Measurements from ENCODE around the gene UPP2. TPM values are rescaled to one million over a fixed set of nuclear protein-coding genes. Genes with fewer than 3 reads are reported as not detected.

UPP2 gene
- total and polyA plus RNA-seq, 2 of the 13 experiments (the other 11 are each of a cell fraction or from before 2014, with no cell fraction given), result 0.07 to 0.28 TPM

DNA sequence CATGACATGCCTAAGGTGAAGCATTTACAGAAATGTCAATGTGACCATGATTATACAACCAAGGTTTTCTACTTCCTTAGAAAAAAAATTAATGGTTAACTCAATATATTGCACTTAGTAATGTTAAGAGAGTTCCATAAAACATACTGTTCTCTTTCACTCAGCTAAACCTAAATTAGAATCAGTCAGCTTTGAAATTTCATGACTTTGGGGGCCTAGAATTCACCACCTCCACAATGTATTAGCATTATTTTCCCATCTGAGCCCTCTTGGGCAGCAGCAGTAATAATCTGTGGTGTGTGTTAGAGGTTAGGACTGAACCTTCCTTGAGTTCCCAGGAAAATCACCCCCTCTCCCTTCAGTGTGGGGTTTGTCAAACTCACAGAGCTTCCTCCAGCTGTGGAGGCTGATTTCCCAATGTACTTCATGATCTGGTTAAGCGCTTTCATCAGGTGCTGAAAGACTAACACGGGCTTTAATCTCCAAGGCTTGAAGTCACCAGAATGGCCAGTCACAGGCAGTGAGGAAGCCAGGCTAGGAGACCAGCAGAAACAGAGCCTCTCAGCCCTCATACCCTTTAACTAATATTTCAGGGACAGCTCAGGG lies 7.1 kb upstream of the UPP2 start (continued):
- TF ChIP-seq GABPA (IDR thresholded peaks at IDR 0.05; ENCODE audit: low read depth, low read length) (no peak), GABPA (CRISPR knock-in tag; IDR thresholded peaks at IDR 0.05; ENCODE audit: low read depth) (peak; percentile 27; the same call in 1 of the 2 replicates), GFI1 (CRISPR knock-in tag; IDR thresholded peaks at IDR 0.05; ENCODE audit: borderline replicate concordance) (no peak), ELF1 (CRISPR knock-in tag; IDR thresholded peaks at IDR 0.05) (no peak), EEA1 (CRISPR knock-in tag; IDR thresholded peaks at IDR 0.05; ENCODE audit: borderline replicate concordance) (no peak), TBX3 (IDR thresholded peaks at IDR 0.05; ENCODE audit: borderline replicate concordance) (no peak), ARNT (IDR thresholded peaks at IDR 0.05) (no peak), EP300 (IDR thresholded peaks at IDR 0.05; ENCODE audit: low read depth in 2 of 2, low read length in 2 of 2) (peak in 1 of 2 experiments; percentile 16; a peak in 1 of 4 replicates), EP300 (CRISPR knock-in tag; IDR thresholded peaks at IDR 0.05; ENCODE audit: borderline replicate concordance) (no peak), KDM2A (CRISPR knock-in tag; IDR thresholded peaks at IDR 0.05; ENCODE audit: borderline replicate concordance, low read depth) (peak; percentile 42; the same call in 1 of the 2 replicates), TARDBP (CRISPR knock-in tag; IDR thresholded peaks at IDR 0.05) (peak; percentile 26; the same call in 1 of the 2 replicates), SKI (IDR thresholded peaks at IDR 0.05; ENCODE audit: partially characterized antibody) (no peak), ZNF614 (CRISPR knock-in tag; IDR thresholded peaks at IDR 0.05; ENCODE audit: borderline replicate concordance) (peak; percentile 13; the same call in 1 of the 2 replicates)
- TF ChIP-seq, protein P1, sequence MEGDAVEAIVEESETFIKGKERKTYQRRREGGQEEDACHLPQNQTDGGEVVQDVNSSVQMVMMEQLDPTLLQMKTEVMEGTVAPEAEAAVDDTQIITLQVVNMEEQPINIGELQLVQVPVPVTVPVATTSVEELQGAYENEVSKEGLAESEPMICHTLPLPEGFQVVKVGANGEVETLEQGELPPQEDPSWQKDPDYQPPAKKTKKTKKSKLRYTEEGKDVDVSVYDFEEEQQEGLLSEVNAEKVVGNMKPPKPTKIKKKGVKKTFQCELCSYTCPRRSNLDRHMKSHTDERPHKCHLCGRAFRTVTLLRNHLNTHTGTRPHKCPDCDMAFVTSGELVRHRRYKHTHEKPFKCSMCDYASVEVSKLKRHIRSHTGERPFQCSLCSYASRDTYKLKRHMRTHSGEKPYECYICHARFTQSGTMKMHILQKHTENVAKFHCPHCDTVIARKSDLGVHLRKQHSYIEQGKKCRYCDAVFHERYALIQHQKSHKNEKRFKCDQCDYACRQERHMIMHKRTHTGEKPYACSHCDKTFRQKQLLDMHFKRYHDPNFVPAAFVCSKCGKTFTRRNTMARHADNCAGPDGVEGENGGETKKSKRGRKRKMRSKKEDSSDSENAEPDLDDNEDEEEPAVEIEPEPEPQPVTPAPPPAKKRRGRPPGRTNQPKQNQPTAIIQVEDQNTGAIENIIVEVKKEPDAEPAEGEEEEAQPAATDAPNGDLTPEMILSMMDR (CRISPR knock-in tag; IDR thresholded peaks at IDR 0.05), result 0 out of 2 replicates have a peak, but pooled peaks have one; percentile 3
- TF ChIP-seq, protein P2, sequence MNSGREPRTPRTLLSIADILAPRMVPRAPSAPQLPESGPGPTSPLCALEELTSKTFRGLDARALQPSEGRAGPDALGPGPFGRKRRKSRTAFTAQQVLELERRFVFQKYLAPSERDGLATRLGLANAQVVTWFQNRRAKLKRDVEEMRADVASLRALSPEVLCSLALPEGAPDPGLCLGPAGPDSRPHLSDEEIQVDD (CRISPR knock-in tag; IDR thresholded peaks at IDR 0.05; ENCODE audit: borderline replicate concordance), result no peak
- TF ChIP-seq, protein P3, sequence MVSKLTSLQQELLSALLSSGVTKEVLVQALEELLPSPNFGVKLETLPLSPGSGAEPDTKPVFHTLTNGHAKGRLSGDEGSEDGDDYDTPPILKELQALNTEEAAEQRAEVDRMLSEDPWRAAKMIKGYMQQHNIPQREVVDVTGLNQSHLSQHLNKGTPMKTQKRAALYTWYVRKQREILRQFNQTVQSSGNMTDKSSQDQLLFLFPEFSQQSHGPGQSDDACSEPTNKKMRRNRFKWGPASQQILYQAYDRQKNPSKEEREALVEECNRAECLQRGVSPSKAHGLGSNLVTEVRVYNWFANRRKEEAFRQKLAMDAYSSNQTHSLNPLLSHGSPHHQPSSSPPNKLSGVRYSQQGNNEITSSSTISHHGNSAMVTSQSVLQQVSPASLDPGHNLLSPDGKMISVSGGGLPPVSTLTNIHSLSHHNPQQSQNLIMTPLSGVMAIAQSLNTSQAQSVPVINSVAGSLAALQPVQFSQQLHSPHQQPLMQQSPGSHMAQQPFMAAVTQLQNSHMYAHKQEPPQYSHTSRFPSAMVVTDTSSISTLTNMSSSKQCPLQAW (CRISPR knock-in tag; IDR thresholded peaks at IDR 0.05), result peak; percentile 39; the same call in 1 of the 2 replicates
- TF ChIP-seq, protein P4, sequence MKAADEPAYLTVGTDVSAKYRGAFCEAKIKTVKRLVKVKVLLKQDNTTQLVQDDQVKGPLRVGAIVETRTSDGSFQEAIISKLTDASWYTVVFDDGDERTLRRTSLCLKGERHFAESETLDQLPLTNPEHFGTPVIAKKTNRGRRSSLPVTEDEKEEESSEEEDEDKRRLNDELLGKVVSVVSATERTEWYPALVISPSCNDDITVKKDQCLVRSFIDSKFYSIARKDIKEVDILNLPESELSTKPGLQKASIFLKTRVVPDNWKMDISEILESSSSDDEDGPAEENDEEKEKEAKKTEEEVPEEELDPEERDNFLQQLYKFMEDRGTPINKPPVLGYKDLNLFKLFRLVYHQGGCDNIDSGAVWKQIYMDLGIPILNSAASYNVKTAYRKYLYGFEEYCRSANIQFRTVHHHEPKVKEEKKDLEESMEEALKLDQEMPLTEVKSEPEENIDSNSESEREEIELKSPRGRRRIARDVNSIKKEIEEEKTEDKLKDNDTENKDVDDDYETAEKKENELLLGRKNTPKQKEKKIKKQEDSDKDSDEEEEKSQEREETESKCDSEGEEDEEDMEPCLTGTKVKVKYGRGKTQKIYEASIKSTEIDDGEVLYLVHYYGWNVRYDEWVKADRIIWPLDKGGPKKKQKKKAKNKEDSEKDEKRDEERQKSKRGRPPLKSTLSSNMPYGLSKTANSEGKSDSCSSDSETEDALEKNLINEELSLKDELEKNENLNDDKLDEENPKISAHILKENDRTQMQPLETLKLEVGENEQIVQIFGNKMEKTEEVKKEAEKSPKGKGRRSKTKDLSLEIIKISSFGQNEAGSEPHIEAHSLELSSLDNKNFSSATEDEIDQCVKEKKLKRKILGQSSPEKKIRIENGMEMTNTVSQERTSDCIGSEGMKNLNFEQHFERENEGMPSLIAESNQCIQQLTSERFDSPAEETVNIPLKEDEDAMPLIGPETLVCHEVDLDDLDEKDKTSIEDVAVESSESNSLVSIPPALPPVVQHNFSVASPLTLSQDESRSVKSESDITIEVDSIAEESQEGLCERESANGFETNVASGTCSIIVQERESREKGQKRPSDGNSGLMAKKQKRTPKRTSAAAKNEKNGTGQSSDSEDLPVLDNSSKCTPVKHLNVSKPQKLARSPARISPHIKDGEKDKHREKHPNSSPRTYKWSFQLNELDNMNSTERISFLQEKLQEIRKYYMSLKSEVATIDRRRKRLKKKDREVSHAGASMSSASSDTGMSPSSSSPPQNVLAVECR (CRISPR knock-in tag; IDR thresholded peaks at IDR 0.05; ENCODE audit: borderline replicate concordance), result no peak; the same call in 1 of the 2 replicates
- TF ChIP-seq, protein P5, sequence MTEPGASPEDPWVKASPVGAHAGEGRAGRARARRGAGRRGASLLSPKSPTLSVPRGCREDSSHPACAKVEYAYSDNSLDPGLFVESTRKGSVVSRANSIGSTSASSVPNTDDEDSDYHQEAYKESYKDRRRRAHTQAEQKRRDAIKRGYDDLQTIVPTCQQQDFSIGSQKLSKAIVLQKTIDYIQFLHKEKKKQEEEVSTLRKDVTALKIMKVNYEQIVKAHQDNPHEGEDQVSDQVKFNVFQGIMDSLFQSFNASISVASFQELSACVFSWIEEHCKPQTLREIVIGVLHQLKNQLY (CRISPR knock-in tag; IDR thresholded peaks at IDR 0.05), result no peak
- TF ChIP-seq, protein P6, sequence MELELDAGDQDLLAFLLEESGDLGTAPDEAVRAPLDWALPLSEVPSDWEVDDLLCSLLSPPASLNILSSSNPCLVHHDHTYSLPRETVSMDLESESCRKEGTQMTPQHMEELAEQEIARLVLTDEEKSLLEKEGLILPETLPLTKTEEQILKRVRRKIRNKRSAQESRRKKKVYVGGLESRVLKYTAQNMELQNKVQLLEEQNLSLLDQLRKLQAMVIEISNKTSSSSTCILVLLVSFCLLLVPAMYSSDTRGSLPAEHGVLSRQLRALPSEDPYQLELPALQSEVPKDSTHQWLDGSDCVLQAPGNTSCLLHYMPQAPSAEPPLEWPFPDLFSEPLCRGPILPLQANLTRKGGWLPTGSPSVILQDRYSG (CRISPR knock-in tag; IDR thresholded peaks at IDR 0.05), result no peak
